Measurements from ENCODE around the gene KIF25.
"Not testable (repeated sequence)": the region's sequence is repeated elsewhere in the genome, so short reads cannot be mapped to it uniquely, and the experiment has no call there.

KIF25 gene

DNA sequence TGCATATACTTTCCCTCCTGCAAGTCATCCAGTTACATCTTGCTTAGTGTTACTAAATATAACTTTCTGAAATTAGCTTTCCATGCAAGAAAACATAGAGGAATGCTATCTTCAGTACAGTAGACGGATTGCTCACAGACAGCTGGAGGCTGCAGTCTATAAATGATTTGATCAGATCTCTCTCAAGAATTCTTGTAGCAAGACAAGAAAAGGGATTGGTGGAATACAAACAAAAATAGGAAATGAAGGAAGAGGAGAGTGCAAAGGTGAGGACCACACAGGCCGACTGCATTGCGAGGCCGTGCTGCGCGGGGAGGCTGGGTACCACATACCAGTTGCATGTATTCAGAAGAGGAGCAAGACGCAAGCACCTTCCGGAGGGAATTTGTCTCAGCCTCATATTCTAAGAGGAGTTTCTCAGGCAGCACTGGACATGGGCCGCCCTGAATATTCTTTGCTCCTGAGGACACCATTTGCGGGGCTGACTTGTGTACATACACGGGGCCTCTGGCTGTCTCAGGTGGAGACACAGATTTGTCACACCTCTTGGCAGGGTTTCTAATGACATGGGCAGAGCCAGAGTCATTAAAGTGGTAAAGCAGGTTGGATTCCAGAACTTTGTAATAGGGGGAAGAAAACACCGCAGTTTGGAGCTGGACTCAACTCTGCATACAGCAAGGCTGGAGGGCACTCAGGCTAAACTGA, 22.7 kb upstream of the KIF25 start:
- TF ChIP-seq, protein P1, sequence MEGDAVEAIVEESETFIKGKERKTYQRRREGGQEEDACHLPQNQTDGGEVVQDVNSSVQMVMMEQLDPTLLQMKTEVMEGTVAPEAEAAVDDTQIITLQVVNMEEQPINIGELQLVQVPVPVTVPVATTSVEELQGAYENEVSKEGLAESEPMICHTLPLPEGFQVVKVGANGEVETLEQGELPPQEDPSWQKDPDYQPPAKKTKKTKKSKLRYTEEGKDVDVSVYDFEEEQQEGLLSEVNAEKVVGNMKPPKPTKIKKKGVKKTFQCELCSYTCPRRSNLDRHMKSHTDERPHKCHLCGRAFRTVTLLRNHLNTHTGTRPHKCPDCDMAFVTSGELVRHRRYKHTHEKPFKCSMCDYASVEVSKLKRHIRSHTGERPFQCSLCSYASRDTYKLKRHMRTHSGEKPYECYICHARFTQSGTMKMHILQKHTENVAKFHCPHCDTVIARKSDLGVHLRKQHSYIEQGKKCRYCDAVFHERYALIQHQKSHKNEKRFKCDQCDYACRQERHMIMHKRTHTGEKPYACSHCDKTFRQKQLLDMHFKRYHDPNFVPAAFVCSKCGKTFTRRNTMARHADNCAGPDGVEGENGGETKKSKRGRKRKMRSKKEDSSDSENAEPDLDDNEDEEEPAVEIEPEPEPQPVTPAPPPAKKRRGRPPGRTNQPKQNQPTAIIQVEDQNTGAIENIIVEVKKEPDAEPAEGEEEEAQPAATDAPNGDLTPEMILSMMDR (conservative IDR thresholded peaks at IDR 0.05; ENCODE audit: low read depth, low read length) = no peak
- peak; percentile 85 for DNase-seq (ENCODE audit: low read depth)
- H3K4me3 ChIP-seq (ENCODE audit: low read depth, low read length) = no peak overlapping the region

DNA sequence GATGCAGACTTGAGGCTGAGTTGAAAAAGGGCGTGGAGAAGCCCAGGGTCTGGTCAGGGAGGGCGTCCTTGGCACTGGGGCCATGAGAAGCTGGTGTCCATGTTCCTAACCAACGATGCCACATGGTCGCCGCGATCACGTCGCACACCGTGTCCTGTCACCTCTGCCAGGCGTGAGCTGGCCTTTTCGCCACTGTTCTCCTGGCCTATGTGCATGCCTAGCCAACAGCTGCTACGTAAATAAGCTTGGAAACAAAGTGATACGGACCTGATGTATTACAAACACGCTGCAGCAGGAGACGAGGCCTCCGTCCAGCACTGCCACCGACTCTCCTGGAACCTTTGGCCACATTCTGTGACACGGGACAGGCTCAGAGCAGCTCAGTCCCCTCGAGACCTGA, 22.0 kb upstream of the KIF25 start:
- H3K4me3 ChIP-seq (ENCODE audit: low read depth, low read length) = no peak overlapping the region
- DNase-seq (ENCODE audit: low read depth) = no peak
- TF ChIP-seq, protein P1 (conservative IDR thresholded peaks at IDR 0.05; ENCODE audit: low read depth, low read length) = no peak

DNA sequence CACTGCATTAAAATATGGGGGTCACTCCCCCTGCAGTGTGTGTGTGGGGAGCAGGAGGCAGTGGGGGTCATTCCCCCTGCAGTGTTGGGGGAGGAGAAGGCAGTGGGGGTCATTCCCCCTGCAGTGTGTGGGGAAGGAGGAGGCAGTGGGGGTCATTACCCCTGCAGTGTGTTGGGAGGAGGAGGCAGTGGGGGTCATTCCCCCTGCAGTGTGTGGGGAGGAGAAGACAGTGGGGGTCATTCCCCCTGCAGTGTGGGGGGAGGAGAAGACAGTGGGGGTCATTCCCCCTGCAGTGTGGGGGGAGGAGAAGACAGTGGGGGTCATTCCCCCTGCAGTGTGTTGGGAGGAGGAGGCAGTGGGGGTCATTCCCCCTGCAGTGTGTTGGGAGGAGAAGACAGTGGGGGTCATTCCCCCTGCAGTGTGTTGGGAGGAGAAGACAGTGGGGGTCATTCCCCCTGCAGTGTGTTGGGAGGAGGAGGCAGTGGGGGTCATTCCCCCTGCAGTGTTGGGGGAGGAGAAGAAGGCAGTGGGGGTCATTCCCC, 21.3 kb upstream of the KIF25 start:
- not testable (repeated sequence) for H3K4me3 ChIP-seq (ENCODE audit: low read depth, low read length); DNase-seq (ENCODE audit: low read depth)

DNA sequence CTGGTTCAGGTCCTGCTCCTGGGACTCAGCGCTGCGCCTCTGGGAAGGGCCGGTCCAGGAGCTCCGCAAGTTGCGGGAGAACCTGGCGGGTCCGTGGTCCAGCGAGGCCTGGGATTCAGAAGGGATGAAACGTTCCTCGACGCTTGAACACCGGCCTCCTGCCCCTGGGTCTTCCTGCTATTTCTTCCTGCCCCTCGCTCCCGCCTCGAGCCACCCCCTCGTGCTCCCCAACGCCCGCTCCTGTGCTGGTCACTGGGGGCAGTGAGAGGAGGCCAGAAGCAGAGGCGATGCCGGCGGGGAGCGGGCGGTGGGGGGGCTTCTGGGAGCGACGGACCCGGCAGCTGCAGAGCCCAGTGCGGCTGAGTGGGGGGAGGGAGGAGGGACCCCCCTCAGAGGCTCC, 20.8 kb upstream of the KIF25 start:
- no peak overlapping the region for H3K4me3 ChIP-seq (ENCODE audit: low read depth, low read length)

DNA sequence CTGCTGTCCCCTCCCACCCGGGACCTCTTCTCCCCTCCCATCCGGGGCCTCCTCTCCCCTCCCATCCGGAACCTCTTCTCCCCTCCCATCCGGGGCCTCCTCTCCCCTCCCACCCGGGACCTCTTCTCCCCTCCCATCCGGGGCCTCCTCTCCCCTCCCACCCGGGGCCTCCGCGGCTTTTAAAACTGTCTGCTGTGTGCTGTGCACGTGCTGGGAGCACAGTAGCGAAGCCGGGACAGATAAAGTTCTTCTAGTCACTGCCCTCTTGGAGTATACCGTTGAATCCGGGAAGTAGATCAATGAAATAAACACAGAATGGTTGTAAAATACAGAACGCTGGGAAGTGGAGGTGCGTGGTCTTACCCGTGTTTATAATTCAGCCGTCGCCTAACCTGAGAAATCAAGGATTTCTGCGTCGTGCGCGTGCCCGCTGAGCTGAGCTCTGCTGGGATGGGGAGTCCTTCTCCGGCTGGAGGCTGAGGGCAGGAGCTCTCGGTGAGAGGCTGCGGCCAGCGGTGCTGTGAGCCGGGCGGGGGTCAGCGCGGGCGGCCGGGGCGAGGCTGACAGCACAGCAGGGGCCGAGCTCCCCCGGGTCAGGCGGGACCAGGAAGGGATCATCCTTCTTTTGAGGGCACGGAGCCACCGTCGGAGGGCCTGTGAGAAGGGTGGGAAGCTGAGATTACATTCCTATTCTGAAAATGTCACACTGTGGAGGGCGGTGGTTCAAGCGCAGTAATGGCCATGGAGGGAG, 19.6 kb upstream of the KIF25 start:
- no peak overlapping the region for H3K4me3 ChIP-seq (ENCODE audit: low read depth, low read length)
- no peak for DNase-seq (ENCODE audit: low read depth)
- TF ChIP-seq, protein P1 (conservative IDR thresholded peaks at IDR 0.05; ENCODE audit: low read depth, low read length) = no peak

More for the DNA sequence above, 20.8 kb upstream of the KIF25 start:
- DNase-seq (ENCODE audit: low read depth) = no peak
- TF ChIP-seq, protein P1 (conservative IDR thresholded peaks at IDR 0.05; ENCODE audit: low read depth, low read length) = no peak

DNA sequence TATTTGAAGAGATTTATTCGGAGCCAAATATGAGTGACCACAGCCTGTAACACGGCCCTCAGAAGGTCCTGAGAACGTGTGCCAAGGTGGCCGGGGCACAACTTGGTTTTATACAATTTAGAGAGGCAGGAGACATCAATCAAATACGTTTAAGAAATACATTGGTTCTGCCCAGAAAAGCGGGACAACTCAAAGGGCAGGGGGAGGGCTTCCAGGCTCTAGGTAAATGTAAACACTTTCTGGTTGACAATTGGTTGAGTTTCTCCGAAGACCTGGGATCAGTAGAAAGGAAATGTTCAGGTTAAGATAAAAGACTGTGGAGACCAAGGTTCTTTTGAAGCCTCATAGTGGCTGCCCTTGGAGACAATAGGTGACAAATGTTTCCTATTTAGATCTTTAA, 18.9 kb upstream of the KIF25 start:
- TF ChIP-seq, protein P1 (conservative IDR thresholded peaks at IDR 0.05; ENCODE audit: low read depth, low read length) = no peak
- no peak for DNase-seq (ENCODE audit: low read depth)
- H3K4me3 ChIP-seq (ENCODE audit: low read depth, low read length) = no peak overlapping the region

DNA sequence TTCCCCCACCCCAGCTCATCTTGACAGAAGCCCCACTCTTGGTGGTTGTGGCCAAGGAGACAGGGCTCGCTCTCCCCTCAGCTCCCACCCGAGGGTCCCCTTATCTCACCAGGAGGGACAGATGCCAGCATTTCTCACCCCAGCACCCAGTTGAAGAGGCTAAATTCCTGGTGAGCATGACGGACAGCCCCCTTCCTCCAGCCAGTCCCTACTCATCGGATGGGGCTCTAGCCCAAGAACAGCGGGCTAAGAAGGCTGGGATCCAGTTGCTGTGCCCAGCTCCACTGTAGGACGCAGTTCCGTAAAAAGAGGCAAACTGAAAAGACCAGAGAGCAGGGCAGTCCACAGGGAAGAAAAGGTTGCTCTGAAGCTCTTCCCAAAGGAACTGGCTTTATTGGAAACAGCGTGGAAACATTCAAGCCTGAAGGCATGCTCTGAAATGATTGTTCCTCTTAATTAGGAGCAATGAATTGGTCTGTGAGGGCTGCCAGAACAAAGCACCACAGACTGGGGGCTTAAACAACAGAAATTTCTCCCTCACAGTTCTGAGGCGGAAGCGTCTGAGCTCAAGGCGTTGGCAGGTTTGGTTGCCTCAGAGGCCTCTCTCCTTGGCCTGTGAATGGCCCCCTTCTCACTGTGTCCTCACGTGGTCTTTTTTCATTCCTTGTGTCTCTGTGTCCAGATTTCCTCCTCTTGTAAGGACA, 17.9 kb upstream of the KIF25 start:
- no peak overlapping the region for H3K4me3 ChIP-seq (ENCODE audit: low read depth, low read length)
- no peak for DNase-seq (ENCODE audit: low read depth)
- TF ChIP-seq, protein P1 (conservative IDR thresholded peaks at IDR 0.05; ENCODE audit: low read depth, low read length) = no peak
